Embryonic facial prominence (tissue), 1 donor: ENCODE data around the gene GNB1.

ENCODE experiments used
- DNase-seq: peaks from one replicate; pipeline ENCODE4 v3.0.0-alpha.2; 2016; ENCODE audit errors: extremely low spot score

The GNB1 gene

DNA sequence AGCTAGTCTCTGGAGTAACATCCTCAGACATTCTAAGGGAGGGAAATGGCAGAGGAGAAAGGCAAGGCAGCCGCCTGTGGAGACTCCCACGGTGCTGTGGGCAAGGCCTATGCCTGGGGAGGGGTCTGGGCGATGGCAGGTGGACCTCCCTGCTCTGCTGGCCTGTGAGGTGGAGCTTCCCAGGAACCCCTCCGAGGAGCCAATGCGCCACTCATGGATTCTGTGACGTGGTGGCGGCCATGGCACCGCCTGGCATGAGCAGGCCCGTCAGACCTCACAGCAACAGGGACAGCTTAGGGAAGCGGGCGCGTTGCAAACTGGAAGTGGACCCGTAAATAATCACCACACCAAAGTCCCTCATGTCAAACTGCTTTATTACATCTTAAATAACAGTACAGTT is 106.0 kb downstream of the GNB1 start:
- DNase-seq, result no peak

DNA sequence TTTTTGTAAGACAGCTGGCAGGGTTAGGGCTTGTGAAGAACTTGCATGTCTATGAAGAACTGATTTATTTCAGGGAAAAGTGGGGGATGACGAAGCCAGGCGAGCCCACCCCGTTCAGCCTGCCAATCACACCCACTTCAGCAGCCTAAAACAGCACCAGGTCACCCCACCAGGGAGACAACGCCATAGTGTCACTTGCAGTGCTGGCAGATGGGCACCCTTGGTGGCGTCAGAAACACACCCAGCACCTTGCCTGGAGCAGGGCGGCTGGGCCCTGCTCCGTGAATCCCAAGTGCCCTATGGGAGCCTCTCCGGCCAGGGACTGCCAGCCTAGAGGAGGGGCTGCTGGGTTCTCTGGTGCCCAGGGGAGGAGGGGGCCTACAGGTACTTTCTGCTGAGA is 107.6 kb downstream of the GNB1 start:
- no peak for DNase-seq

DNA sequence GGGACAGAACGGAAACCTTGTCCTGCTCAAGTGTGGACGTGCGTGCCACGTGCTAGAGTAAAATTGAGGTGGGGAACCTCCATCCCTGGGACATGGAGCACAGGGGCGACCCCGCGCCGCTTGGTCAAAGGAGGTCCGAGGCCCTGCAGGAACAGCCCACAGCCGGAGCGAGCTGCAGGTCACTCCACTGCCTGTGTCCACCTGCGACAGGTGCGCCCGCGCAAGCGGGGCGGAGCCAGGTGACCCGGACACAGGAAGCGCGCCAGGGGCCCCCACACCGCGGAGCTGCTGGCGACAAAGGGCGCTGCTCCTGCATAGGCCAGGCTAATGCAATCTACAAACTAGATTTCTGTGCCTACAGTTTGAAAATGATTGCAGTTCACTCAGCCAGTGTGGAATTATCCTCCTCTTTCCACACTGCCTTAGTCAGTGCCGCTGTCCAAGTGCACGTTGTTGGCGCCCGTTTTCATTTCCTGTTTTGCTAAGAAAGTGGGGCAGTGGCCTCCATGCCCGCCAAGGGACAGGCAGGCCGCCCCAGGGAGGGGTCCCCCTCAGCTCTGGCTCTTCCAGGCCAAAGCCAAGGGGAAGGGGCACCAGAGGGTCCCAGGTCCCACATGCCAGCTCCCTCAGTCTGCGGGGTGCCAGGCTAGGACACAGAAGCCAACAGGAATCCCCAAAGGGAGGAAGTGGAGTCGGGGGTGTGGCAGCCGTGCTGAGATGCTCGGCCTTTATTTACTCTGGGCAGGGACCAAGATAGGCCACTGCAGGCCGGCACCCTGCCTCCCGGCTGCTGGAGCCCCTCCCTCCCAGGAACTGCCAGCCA is 108.3 kb downstream of the GNB1 start:
- DNase-seq, result no peak

DNA sequence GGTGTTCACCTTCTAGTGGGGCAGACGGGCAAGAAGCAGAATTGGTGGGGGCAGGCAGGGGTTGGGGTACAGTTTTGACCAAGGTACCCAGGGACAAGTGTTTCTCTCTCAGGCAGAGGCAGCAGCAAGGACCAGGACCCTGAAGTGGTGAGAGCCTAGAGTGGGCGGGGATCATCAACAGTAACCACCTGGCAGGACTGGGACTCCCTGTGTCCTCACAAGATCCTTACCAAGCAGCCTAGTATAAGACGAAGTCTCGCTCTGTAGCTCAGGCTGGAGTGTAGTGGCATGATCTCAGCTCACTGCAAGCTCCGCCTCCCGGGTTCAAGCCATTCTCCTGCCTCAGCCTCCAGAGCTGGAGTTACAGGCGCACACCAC is 109.4 kb downstream of the GNB1 start:
- no peak for DNase-seq

DNA sequence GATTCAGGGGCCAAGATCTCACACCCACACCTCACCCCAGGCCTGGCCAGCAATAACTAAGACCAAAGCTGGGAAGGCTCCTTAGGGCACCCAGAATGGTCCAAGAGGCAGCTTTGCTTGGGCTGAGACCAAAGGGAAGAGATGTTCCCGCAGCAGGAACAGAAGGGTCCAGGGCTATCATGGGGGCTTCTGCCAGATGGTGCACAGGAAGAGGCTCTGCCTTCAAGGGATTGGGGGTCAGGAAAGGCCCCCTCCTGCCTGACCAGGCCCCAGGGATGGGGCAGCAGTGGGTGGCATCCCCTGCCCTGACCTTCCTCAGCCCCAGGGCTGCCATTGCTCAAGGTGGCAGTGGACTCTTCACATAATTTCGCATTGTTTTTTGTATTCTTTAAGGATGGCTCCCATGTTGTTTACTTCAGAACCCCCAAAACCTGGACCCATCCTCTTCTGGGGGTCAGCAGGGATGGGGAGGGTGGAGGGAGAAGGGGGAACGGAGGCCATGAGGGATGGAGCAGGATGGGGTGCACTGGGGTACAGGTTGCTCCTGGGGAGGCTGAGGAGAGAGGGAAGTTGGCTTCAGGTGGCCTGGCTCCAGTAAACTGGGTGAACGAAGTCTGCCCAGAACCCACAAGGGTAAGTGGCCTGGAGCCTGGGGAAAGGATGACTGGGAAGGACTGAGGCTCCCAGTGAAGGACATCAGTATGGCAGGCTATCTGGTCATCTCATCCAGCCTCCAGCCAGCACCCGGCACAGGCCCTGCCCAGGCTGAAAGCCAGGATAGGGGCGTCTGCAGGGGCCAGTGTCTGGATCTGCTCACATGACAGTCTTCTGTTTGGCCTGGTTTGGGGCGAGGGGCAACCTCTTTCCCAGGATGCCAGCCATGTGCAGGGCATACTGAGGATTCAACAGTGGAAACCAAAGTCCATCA is 110.0 kb downstream of the GNB1 start:
- DNase-seq, result no peak

DNA sequence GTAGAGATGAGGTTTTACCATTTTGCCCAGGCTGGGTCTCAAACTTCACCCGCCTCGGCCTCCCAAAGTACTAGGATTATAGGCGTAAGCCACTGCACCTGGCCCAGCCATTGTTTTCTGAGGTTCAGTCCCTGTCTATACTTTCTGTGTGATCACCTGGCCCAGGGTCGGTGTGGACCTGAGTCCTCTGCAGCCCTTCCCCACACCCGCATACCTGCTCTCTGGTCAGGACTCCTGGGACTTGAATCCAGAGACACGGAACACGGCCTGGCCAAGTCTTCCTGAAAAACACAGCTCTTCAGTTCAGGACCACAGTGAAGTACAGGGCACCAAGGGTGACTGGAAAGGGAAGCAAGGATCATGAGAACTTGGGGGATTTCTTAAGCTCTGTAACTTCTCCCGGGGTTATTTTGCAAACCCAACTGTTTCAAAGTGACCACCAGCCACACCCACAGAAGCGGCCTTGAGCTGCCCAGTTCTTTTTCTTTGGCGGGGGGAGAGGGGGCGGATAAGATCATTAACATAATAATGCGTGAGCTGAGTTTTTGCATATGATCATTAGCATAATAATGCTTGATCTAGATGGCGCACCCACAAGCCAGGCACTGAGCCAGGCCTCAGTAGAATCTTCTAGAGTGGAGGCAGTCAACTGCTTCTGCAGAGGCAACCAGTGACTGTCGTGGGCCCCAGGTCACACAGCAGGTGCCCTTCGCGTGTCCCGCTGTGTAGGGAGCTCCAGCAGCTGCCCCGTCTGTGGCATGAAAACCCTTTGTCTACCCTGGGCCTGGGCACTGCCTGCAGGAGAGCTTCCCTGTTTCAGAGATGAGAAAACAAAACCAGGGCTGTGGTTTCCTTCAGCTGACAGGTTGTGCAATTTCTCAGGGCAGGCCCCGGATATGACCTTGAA is 110.9 kb downstream of the GNB1 start:
- DNase-seq, result no peak

DNA sequence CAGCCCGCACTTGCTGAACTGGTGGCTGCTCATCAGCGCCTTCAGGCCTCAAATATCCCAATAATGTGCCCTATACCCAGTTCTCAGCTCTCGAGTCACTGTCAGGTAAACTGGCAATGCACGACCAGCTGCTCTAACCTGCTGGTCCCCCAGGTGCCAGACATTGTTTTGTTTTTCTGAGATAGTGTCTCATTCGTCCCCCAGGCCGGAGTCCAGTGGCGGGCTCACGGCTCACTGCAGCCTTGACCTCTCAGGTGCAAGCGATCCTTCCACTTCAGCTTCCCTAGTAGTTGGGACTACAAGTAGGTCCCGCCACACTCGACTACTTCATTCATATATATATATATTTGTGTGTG is 111.6 kb downstream of the GNB1 start:
- no peak for DNase-seq

DNA sequence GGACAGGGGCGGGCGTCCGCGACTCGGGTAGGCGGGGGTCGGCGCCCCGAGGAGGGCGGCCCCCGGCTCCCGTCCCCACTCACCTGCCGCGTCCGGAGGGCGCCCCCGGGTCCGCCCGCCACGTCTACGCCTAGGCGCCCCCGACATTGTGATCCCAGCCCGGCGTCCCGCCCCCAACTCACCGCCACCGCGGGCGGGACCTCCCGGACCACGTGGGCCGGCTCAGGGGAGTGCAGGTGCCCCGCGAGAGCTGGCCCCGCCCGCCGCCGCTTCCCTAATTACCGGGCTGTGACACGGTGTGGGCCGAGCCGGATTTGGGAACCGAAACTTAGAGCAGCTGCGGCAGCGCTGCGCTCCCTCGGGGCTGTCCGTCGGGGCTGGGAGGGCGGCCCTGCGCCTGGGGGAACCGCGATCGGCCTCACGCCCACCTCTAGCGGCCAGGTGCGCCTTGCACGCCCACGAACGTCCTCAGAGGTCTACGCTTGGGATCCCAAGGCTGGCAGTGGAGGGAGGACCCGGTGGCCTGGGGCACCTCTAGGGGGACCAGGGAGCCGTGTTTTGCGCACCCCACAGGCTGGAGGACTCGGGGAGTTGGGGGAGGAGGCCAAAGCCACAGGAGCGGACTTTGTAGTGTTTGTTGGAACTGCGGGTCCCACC is 112.1 kb downstream of the GNB1 start:
- DNase-seq, result no peak

DNA sequence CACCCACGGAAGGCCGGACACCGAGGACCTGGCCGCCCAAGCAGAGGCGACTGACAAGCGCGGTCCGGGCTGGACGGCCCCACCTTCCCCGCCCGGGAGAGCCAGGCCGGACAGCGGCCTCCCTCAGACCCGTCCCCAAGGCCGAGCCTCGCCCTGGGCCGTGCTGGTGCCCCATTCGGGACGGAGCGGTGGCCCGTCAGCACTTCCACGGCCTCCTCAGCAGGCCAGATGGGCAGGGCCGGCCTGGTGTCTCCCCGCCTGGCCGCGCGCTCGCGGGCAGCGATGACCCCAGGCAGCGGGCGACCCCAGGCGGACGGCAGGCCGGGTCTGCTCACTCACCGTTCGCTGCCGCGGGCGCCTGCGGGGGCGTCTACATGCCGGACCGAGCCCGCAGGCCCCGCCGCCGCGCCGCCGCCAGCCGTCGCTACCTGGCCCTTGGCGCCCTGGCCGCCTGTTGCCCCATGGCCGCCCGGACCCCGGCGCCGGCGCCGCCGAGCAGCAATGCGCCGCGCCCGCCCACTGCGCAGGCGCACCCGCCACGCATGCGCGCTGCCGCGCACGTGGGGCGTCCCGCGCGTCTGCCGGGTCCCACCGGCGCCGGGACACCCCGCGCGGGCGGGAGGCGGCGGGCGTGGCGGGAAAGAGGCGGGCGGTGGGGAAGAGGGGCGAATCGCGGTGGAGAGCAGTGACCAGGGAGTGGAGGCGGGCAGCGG is 112.8 kb downstream of the GNB1 start, which contains the start of gene NADK:
NADK (minus strand) TSS at position 521 of the 713 bp plus-strand sequence. CDS start 13,064 bp downstream, outside the sequence.
- no peak for DNase-seq

DNA sequence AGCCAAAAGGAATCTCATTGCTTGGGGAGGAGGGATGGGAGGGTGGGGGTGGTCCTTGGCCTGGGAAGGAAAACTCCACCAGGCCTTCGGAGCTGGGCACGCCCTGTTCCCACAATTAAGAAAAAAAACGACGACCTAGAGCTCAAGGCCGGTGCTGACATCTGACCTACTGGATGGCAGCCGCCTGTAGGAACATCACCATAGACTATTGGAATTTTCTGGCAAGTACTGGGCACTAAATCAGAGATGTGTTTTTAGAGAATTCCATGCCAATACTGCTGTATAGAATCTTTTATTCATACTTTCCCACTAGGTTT is 113.3 kb downstream of the GNB1 start:
- no peak for DNase-seq

DNA sequence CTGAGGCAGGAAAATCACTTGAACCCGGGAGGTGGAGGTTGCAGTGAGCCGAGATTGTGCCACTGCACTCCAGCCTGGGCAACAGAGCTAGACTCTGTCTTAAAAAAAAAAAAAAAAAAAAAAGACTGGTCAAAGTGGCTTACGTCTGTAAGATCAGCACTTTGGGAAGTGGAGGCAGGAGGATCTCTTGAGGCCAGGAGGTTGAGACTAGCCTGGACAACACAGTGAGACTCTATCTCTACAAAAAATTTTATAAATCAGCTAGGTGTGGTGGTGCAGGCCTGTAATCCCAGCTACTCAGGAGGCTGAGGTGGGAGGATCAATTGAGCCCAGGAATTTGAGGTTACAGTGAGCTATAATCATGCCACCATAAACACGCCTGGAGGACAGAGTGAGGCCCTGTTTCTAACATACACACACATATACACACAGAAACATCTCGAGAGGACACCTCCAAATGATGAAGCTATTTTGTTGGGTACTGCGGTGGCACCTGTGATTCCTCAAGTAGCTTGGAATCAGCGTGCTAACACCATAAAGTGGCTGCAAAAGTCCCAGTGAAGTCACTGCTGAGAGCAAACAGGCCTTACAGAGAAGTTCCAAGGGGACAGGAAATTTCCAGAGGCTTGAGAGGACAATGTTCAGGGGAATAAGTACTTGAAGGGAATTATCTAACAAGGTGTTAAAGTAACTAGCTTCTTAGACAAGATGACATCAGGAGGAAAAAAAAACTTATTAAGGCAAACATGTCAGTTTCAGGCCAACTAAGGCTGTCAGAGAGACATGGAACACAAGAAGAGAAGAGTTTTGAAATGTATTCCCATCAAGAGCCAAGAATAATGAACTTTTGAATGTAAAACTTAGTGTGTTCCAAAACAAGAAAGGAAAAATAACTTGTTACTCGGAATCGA is 114.0 kb downstream of the GNB1 start:
- DNase-seq, result no peak

DNA sequence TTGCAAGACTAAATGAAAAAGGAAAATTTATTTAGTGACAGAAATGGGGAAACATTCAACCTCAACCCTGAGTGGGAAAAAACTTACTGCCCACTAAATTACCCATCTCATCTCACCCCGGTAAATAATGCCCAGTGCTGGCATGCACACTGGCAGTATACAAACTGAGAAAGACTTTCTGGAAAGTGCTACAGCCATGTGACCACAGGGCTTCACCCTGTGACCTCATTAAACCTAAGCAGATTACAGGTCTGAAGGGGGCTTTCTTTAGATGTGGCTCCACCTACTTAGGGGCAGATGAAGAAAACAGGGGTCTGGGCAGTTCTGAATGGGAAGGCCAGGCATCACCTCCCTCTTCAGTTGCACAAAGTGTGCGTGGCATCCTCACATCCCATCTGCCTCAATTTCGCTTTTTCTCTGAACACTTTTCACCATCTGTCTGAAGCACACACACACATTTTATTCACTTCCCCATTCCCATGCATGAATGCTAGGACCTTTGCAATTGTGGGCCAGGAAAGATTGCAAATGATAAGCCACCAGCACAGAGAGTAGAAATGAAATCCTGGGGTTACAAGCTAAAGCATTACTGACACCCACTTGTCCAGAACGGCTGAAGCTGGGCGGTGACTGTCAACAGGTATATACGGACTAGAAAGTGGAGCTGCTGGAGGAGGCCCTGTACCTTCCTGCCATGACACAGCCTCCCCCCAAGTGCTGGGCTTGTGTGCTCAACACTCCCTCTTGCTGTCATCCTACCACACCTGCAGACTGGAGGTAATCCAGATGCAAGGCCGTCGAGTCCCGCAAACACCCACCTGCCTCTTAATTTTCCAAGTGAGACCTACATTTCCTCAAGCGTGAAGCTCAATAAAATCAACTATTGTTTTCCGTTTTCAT is 115.3 kb downstream of the GNB1 start:
- DNase-seq, result no peak

DNA sequence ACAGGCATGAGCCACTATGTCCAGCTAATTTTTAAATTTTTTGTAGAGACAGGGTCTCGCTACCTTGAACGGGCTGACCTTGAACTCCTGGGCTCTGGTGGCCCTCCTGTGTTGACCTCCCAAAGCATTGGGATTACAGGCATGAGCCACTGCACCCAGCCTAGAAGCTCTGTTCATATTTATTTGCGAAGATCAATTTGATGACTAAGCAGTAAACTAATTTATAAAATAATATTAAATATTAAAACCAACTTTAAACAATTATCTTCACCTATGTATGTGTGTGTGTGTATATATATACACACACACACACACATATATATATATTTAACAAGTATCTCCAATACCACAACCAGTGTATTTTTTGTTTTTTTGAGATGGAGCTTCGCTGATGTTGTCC is 117.0 kb downstream of the GNB1 start:
- no peak for DNase-seq

DNA sequence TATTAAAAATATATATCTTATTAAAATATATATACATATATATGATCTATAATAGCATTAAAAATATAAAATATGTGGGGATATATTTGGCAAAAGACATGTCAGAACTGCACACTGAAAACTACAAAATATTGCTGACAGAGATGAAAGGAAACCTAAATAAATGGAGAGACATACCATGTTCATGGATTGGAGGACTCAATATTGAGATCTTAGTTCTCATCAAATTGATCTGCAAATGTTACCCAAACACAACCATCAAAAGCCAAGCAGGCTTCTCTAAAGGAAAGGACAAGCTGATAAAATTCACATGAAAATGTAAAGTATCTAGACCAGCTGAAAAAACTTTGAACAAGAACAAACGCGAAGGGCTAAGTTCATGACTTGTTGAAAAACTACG is 119.8 kb downstream of the GNB1 start:
- no peak for DNase-seq

DNA sequence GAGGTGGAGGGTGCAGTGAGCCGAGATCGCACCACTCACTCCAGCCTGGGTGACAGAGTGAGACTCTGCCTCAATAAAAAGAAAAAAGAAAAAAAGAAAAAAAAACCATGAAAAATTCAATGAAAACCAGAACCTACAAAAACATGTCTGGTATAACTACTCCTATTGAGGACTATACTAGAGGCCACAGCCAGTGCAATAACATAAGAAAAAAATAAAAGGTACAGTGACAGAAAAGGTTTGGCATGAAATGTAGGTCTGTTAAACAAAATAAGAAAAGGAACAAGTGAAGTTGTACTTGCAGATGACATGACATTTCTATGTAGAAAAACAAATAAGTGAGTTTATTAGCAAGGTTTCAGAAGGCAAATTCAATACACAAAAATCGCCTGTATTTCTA is 120.8 kb downstream of the GNB1 start:
- DNase-seq, result no peak

DNA sequence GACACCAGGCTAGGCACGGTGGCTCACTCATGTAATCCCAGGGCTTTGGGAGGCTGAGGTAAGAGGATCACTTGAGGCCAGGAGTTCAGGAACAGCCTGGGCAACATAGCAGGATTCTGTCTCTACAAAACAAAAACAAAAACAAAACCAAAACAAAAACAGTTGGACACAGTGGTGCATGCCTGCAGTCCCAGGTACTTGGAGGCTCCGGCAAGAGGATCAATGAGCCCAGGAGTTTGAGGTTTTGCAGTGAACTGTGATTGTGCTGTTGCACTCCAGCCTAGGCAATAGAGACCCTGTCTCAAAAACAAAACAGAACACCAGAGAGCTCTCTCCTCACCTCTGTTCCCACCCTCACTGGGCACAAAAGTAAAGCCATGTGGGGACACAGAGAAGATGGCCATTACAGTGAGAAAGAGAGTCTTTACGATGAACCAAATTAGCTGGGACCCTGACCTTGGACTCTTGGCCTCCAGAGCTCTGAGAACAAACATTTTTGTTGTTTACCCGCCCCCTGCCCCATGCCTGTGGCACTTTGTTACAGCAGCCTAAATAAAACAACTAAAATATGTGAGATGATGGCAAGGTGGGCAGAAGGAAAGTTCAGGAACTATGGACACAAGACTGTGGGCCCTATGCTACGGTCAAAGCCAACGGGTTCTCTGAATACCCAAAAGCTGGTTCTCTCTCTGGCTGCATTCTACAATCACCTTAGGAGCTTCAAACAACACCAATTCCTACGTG is 122.5 kb downstream of the GNB1 start:
- no peak for DNase-seq

DNA sequence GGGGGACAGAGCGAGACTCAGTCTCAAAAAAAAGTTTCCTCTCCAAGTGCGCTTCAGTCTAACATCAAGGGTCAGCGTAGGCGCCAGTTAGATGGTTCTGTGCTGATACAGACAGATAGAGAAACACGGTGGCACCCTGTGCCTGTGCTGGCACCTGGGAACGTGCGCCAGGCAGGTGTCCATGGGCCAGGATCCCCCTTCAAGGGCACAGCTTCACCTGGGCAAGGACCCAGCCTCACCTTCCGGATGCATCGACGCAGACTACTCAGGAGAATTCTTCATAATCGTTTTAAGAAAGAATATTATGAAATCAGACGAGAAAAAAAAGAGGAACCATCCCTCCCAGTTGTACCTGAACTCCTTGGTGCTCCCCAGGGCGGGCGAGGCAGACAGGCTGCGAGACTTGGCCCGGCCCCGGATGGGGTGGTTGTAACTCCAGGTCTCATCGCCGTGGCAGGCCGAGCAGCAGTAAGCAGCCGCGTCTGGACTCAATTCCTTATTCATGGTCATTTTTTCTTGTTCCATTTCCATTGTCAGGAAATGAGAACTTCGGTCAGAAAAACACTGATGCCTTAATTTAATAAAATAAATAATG is 125.9 kb downstream of the GNB1 start:
- no peak for DNase-seq
